Neural progenitor cell (in vitro differentiated cells): ENCODE results near the gene P4HA2. TPM values are rescaled to one million over a fixed set of nuclear protein-coding genes. Genes with fewer than 3 reads are reported as not detected.
"Not testable (repeated sequence)": the region's sequence is repeated elsewhere in the genome, so short reads cannot be mapped to it uniquely, and the experiment has no call there.

Experiments
- DNase-seq: peaks from one replicate; pipeline ENCODE4 v3.0.0-alpha.2; 2016; ENCODE audit warnings: low spot score
- H2AFZ ChIP-seq: fragments of 200-600 bp; sonication (generic); replicated peaks from 2 replicates; pipeline ENCODE4 v1.6.1; 2016; ENCODE audit warnings: antibody characterized with exemption
- H3F3A ChIP-seq: fragments of 200-600 bp; sonication (generic); 2 replicates; pipeline ENCODE4 v1.6.1; 2016; ENCODE audit warnings: antibody characterized with exemption, low read depth
- H3K27ac ChIP-seq: fragments of 200-600 bp; sonication (generic); 2 replicates; pipeline ENCODE4 v1.5.1; 2016; ENCODE audit warnings: mild to moderate bottlenecking
- H3K27me3 ChIP-seq: fragments of 200-600 bp; sonication (generic); 2 replicates; pipeline ENCODE4 v1.6.1; 2016; ENCODE audit warnings: mild to moderate bottlenecking, moderate library complexity
- H3K36me3 ChIP-seq: fragments of 200-600 bp; sonication (generic); 2 replicates; pipeline ENCODE4 v1.5.1; 2016
- H3K4me1 ChIP-seq: fragments of 200-600 bp; sonication (generic); 2 replicates; pipeline ENCODE4 v1.6.1; 2016; ENCODE audit warnings: mixed run types
- H3K4me2 ChIP-seq: fragments of 200-600 bp; sonication (generic); 2 replicates; pipeline ENCODE4 v1.6.1; 2016
- H3K4me3 ChIP-seq: fragments of 200-600 bp; sonication (generic); 2 replicates; pipeline ENCODE4 v1.5.1; 2016
- H3K79me2 ChIP-seq: fragments of 200-600 bp; sonication (generic); 2 replicates; pipeline ENCODE4 v1.6.1; 2016; ENCODE audit warnings: low read depth
- H3K9ac ChIP-seq: fragments of 200-600 bp; sonication (generic); 2 replicates; pipeline ENCODE4 v1.6.1; 2016
- H3K9me3 ChIP-seq: fragments of 200-600 bp; sonication (generic); 2 replicates; pipeline ENCODE4 v1.5.1; 2016; ENCODE audit warnings: low read depth
- H4K20me1 ChIP-seq: fragments of 200-600 bp; sonication (generic); 2 replicates; pipeline ENCODE4 v1.6.1; 2016; ENCODE audit warnings: low read depth
- H3K27ac Mint-ChIP-seq: 3 replicates; pipeline ENCODE4 v1.8.0; 2021; ENCODE audit warnings: mixed read lengths
- H3K27me3 Mint-ChIP-seq: 2 replicates; pipeline ENCODE4 v1.8.0; 2022; ENCODE audit warnings: low read depth, mild to moderate bottlenecking, inconsistent platforms, moderate library complexity, mixed read lengths; ENCODE audit not compliant: insufficient read depth
- H3K36me3 Mint-ChIP-seq: 3 replicates; pipeline ENCODE4 v1.8.0; 2021; ENCODE audit warnings: mixed read lengths
- H3K4me1 Mint-ChIP-seq: 3 replicates; pipeline ENCODE4 v1.8.0; 2021; ENCODE audit warnings: mixed read lengths
- H3K4me3 Mint-ChIP-seq: 3 replicates; pipeline ENCODE4 v1.8.0; 2021; ENCODE audit warnings: mild to moderate bottlenecking, moderate library complexity, mixed read lengths
- H3K9me3 Mint-ChIP-seq: 3 replicates; pipeline ENCODE4 v1.8.0; 2020; ENCODE audit warnings: mixed read lengths
- CTCF ChIP-seq: fragments of 200-600 bp; sonication (generic); IDR thresholded peaks from 2 replicates; pipeline ENCODE4 v1.5.1; 2017; ENCODE audit warnings: antibody characterized with exemption, mild to moderate bottlenecking
- EZH2 ChIP-seq: fragments of 200-600 bp; sonication (generic); IDR thresholded peaks from 2 replicates; pipeline ENCODE4 v1.6.1; 2017; ENCODE audit warnings: antibody characterized with exemption, mild to moderate bottlenecking, moderate library complexity
- EZH2phosphoT487 ChIP-seq: fragments of 200-600 bp; sonication (generic); IDR thresholded peaks from 2 replicates; pipeline ENCODE4 v1.6.1; 2017; ENCODE audit warnings: antibody characterized with exemption
- microRNA-seq: library from miRNA; unstranded; fragments of <30 nt; microRNA quantifications from one replicate; pipeline ENCODE4, GENCODE V29; 2016
- small RNA-seq: library from RNA; depleted of rRNA; stranded (forward); fragments of <200 nt; gene quantifications from one replicate; pipeline ENCODE3, GENCODE V24; 2015
- total RNA-seq: library from RNA; depleted of rRNA; stranded (reverse); fragments of >200 nt; gene quantifications from 2 replicates; pipeline ENCODE4 v1.2.3, GENCODE V29; 2015; ENCODE audit warnings: low replicate concordance

P4HA2 gene
- total RNA-seq, 1 donor from 2014 or later: 15.9 TPM

GRCh38 chr5:132147663-132148062 lies 80.0 kb downstream of the P4HA2 start:
- peaks cover 12% of the 10 kb centered on the region for H3K9me3 Mint-ChIP-seq
- no peaks in the 10 kb centered on the region for H3K4me1 Mint-ChIP-seq
- Histone ChIP-seq H3K27ac (no peak overlapping the region), H3F3A (no peaks in the 10 kb centered on the region), H3K27me3 (peaks cover 6% of the 10 kb centered on the region), H3K4me1 (no peaks in the 10 kb centered on the region), H3K79me2 (no peaks in the 10 kb centered on the region), H3K36me3 (no peaks in the 10 kb centered on the region), H3K9ac (no peak overlapping the region), H3K9me3 (no peaks in the 10 kb centered on the region), H2AFZ (no peak overlapping the region), H3K4me3 (no peak overlapping the region), H3K4me2 (no peak overlapping the region), H4K20me1 (no peaks in the 10 kb centered on the region)
- H3K36me3 Mint-ChIP-seq: no peaks in the 10 kb centered on the region
- no peak overlapping the region for H3K4me3 Mint-ChIP-seq
- peaks cover 2% of the 10 kb centered on the region for H3K27me3 Mint-ChIP-seq
- H3K27ac Mint-ChIP-seq: no peak overlapping the region
- no peak for DNase-seq
- TF ChIP-seq EZH2phosphoT487 (no peak), EZH2 (no peak), CTCF (no peak)

GRCh38 chr5:132145326-132145725 lies 82.3 kb downstream of the P4HA2 start:
- not testable (repeated sequence) for H3K9me3 ChIP-seq, H3F3A ChIP-seq, H2AFZ ChIP-seq, H3K4me1 ChIP-seq, H3K9ac ChIP-seq, H3K27ac Mint-ChIP-seq, H3K27ac ChIP-seq, H3K36me3 Mint-ChIP-seq, H3K27me3 ChIP-seq, H3K4me1 Mint-ChIP-seq, H3K36me3 ChIP-seq, DNase-seq, H3K4me3 Mint-ChIP-seq, H4K20me1 ChIP-seq, H3K4me3 ChIP-seq, H3K4me2 ChIP-seq, H3K79me2 ChIP-seq, H3K27me3 Mint-ChIP-seq
- peaks cover 11% of the 10 kb centered on the region for H3K9me3 Mint-ChIP-seq

- no peaks in the 10 kb centered on the region for H4K20me1 ChIP-seq
- Mint-ChIP-seq H3K9me3 (peaks cover 14% of the 10 kb centered on the region), H3K27ac (no peak overlapping the region), H3K27me3 (no peaks in the 10 kb centered on the region), H3K4me3 (no peak overlapping the region), H3K4me1 (no peaks in the 10 kb centered on the region), H3K36me3 (no peaks in the 10 kb centered on the region)
- H3K4me3 ChIP-seq: no peak overlapping the region
- H2AFZ ChIP-seq: no peak overlapping the region
- no peaks in the 10 kb centered on the region for H3K79me2 ChIP-seq
- no peak for TF ChIP-seq EZH2phosphoT487
- no peak for TF ChIP-seq CTCF
- TF ChIP-seq EZH2: no peak
- H3K27me3 ChIP-seq: peaks cover 6% of the 10 kb centered on the region
- no peak overlapping the region for H3K4me2 ChIP-seq
- no peaks in the 10 kb centered on the region for H3F3A ChIP-seq
- no peaks in the 10 kb centered on the region for H3K9me3 ChIP-seq
- no peak overlapping the region for H3K27ac ChIP-seq
- H3K36me3 ChIP-seq: no peaks in the 10 kb centered on the region
- H3K4me1 ChIP-seq: no peaks in the 10 kb centered on the region
- DNase-seq: no peak
- no peak overlapping the region for H3K9ac ChIP-seq
These were observed 84.5 kb downstream of the P4HA2 start for GRCh38 chr5:132143148-132143547.

- DNase-seq: no peak
- Histone ChIP-seq H3K4me2 (no peak overlapping the region), H3K4me3 (no peak overlapping the region), H2AFZ (no peak overlapping the region), H3K9me3 (no peaks in the 10 kb centered on the region), H3K4me1 (no peaks in the 10 kb centered on the region), H3K36me3 (no peaks in the 10 kb centered on the region), H4K20me1 (no peaks in the 10 kb centered on the region), H3K9ac (no peak overlapping the region), H3K27me3 (peaks cover 3% of the 10 kb centered on the region), H3K79me2 (no peaks in the 10 kb centered on the region), H3K27ac (no peak overlapping the region), H3F3A (no peaks in the 10 kb centered on the region)
- Mint-ChIP-seq H3K27me3 (no peaks in the 10 kb centered on the region), H3K4me3 (no peak overlapping the region), H3K9me3 (peaks cover 14% of the 10 kb centered on the region), H3K36me3 (no peaks in the 10 kb centered on the region), H3K27ac (no peak overlapping the region), H3K4me1 (no peaks in the 10 kb centered on the region)
- TF ChIP-seq EZH2: no peak
- no peak for TF ChIP-seq EZH2phosphoT487
- no peak for TF ChIP-seq CTCF
These were observed 85.2 kb downstream of the P4HA2 start for GRCh38 chr5:132142459-132142858.

Small RNA genes lying within 50 kb of the gene (microRNA-seq; reads per million reads assigned to microRNA genes)
- not detected for gene MIR6830

Small RNA genes lying within 50 kb of the gene (small RNA-seq; reads per million reads assigned to genes)
- not detected for gene AC063976.4

Other genes starting within 250 kb of the P4HA2 start
- not detected in 2 replicates for gene ACSL6, start 216.2 kb downstream of the P4HA2 start, total RNA-seq
- gene IL3, start 167.2 kb downstream of the P4HA2 start, total RNA-seq: not detected in 2 replicates
- not detected in 2 replicates for gene CSF2, start 154.1 kb downstream of the P4HA2 start, total RNA-seq
- gene PDLIM4, start 29.8 kb upstream of the P4HA2 start, total RNA-seq: 8.3 and 10.3 TPM in 2 replicates
- 0.06 and 0.09 TPM in 2 replicates for gene SLC22A4, start 66.5 kb upstream of the P4HA2 start, total RNA-seq
- 3.1 and 4.3 TPM in 2 replicates for gene SLC22A5, start 141.9 kb upstream of the P4HA2 start, total RNA-seq